Suprapubic skin (tissue), 3 donors: ENCODE measurements around the gene ADK.

Experiments
- EP300 ChIP-seq: sonication (generic); formaldehyde crosslinking; IDR thresholded peaks from one replicate; pipeline ENCODE4 v1.6.1; 2017; ENCODE audit warnings: antibody characterized with exemption
- TF ChIP-seq, protein P1 (sequence below), 2 donors: fragments of 200-600 bp in 1 of 2; fragments of 450-650 bp in 1 of 2; sonication (generic) in 1 of 2; IDR thresholded peaks; one replicate each; pipeline ENCODE4 v1.5.1; 2016 to 2019; ENCODE audit warnings: antibody characterized with exemption in 2 of 2, mild to moderate bottlenecking in 1 of 2, moderate library complexity in 1 of 2

- TF ChIP-seq, protein P1, sequence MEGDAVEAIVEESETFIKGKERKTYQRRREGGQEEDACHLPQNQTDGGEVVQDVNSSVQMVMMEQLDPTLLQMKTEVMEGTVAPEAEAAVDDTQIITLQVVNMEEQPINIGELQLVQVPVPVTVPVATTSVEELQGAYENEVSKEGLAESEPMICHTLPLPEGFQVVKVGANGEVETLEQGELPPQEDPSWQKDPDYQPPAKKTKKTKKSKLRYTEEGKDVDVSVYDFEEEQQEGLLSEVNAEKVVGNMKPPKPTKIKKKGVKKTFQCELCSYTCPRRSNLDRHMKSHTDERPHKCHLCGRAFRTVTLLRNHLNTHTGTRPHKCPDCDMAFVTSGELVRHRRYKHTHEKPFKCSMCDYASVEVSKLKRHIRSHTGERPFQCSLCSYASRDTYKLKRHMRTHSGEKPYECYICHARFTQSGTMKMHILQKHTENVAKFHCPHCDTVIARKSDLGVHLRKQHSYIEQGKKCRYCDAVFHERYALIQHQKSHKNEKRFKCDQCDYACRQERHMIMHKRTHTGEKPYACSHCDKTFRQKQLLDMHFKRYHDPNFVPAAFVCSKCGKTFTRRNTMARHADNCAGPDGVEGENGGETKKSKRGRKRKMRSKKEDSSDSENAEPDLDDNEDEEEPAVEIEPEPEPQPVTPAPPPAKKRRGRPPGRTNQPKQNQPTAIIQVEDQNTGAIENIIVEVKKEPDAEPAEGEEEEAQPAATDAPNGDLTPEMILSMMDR (IDR thresholded peaks at IDR 0.05): no peak
- TF ChIP-seq EP300: no peak
Observed at GRCh38 chr10:74365109-74365508, 214.1 kb downstream of the ADK start.
